ENCODE measurements around the gene ATG10.

Gene ATG10

GRCh38 chr5:82252744-82253143, 280.9 kb downstream of the ATG10 start:
- Histone ChIP-seq H3K79me2 (ENCODE audit: insufficient read depth, low read length) (no peaks in the 10 kb centered on the region), H3K4me3 (ENCODE audit: low read depth in 1 of 2, low read length in 2 of 2) (no peak overlapping the region), H3K27ac (ENCODE audit: low read length) (no peak overlapping the region), H3K36me3 (ENCODE audit: insufficient read depth, low read length) (peaks cover 22% of the 10 kb centered on the region), H3K4me1 (ENCODE audit: insufficient read depth, low read length) (no peaks in the 10 kb centered on the region), H3K9me3 (ENCODE audit: insufficient read depth, low read length, severe bottlenecking) (peaks cover 3% of the 10 kb centered on the region), H2AFZ (ENCODE audit: low read depth, low read length) (no peak overlapping the region), H3K27me3 (ENCODE audit: insufficient read depth, low read length, poor library complexity) (no peaks in the 10 kb centered on the region), H3K4me2 (ENCODE audit: insufficient read depth, low read length) (no peak overlapping the region), H3K9ac (ENCODE audit: low read depth, low read length) (no peak overlapping the region), H4K20me1 (ENCODE audit: insufficient read depth, low read length) (no peaks in the 10 kb centered on the region)
- ATAC-seq (ENCODE audit: insufficient read depth, low read depth) (no peak), DNase-seq (no peak)
- TF ChIP-seq EZH2 (IDR thresholded peaks at IDR 0.05; ENCODE audit: borderline replicate concordance, low read depth, low read length, severe bottlenecking), result no peak
- TF ChIP-seq CTCF (IDR thresholded peaks at IDR 0.05; ENCODE audit: borderline replicate concordance, extremely low read depth, low read length, poor library complexity, severe bottlenecking), result no peak

- TF ChIP-seq EZH2 (IDR thresholded peaks at IDR 0.05; ENCODE audit: borderline replicate concordance, low read depth, low read length, severe bottlenecking), result no peak
- Histone ChIP-seq H4K20me1 (ENCODE audit: insufficient read depth, low read length) (no peaks in the 10 kb centered on the region), H3K4me3 (ENCODE audit: low read depth in 1 of 2, low read length in 2 of 2) (no peak overlapping the region), H3K9ac (ENCODE audit: low read depth, low read length) (no peak overlapping the region), H3K36me3 (ENCODE audit: insufficient read depth, low read length) (peaks cover 22% of the 10 kb centered on the region), H3K79me2 (ENCODE audit: insufficient read depth, low read length) (no peaks in the 10 kb centered on the region), H3K4me1 (ENCODE audit: insufficient read depth, low read length) (no peaks in the 10 kb centered on the region), H3K27me3 (ENCODE audit: insufficient read depth, low read length, poor library complexity) (no peaks in the 10 kb centered on the region), H3K9me3 (ENCODE audit: insufficient read depth, low read length, severe bottlenecking) (no peaks in the 10 kb centered on the region), H3K4me2 (ENCODE audit: insufficient read depth, low read length) (no peak overlapping the region), H3K27ac (ENCODE audit: low read length) (no peak overlapping the region), H2AFZ (ENCODE audit: low read depth, low read length) (no peak overlapping the region)
- ATAC-seq (ENCODE audit: insufficient read depth, low read depth) (no peak), DNase-seq (no peak)
Measured at GRCh38 chr5:82255844-82256243, 284.0 kb downstream of the ATG10 start.

GRCh38 chr5:82257247-82257646, 285.4 kb downstream of the ATG10 start:
- ATAC-seq (ENCODE audit: insufficient read depth, low read depth) (no peak), DNase-seq (no peak)
- no peak overlapping the region for H3K27ac ChIP-seq (ENCODE audit: low read length)
- H3K4me3 ChIP-seq (ENCODE audit: low read depth in 1 of 2, low read length in 2 of 2), result no peak overlapping the region
- no peak overlapping the region for H3K4me2 ChIP-seq (ENCODE audit: insufficient read depth, low read length)
- H3K4me1 ChIP-seq (ENCODE audit: insufficient read depth, low read length), result no peaks in the 10 kb centered on the region
- H2AFZ ChIP-seq (ENCODE audit: low read depth, low read length), result no peak overlapping the region
- no peak overlapping the region for H3K9ac ChIP-seq (ENCODE audit: low read depth, low read length)
- H4K20me1 ChIP-seq (ENCODE audit: insufficient read depth, low read length), result no peaks in the 10 kb centered on the region
- H3K36me3 ChIP-seq (ENCODE audit: insufficient read depth, low read length), result peaks cover 22% of the 10 kb centered on the region
- no peaks in the 10 kb centered on the region for H3K27me3 ChIP-seq (ENCODE audit: insufficient read depth, low read length, poor library complexity)
- no peaks in the 10 kb centered on the region for H3K79me2 ChIP-seq (ENCODE audit: insufficient read depth, low read length)
- H3K9me3 ChIP-seq (ENCODE audit: insufficient read depth, low read length, severe bottlenecking), result no peaks in the 10 kb centered on the region
- TF ChIP-seq EZH2 (IDR thresholded peaks at IDR 0.05; ENCODE audit: borderline replicate concordance, low read depth, low read length, severe bottlenecking) (no peak), CTCF (IDR thresholded peaks at IDR 0.05; ENCODE audit: borderline replicate concordance, extremely low read depth, low read length, poor library complexity, severe bottlenecking) (no peak)

GRCh38 chr5:82257729-82258128, 285.9 kb downstream of the ATG10 start:
- H3K79me2 ChIP-seq (ENCODE audit: insufficient read depth, low read length), result no peaks in the 10 kb centered on the region
- peaks cover 21% of the 10 kb centered on the region for H3K36me3 ChIP-seq (ENCODE audit: insufficient read depth, low read length)
- no peak for DNase-seq
- H3K27ac ChIP-seq (ENCODE audit: low read length), result no peak overlapping the region
- H3K27me3 ChIP-seq (ENCODE audit: insufficient read depth, low read length, poor library complexity), result no peaks in the 10 kb centered on the region
- no peak overlapping the region for H3K9ac ChIP-seq (ENCODE audit: low read depth, low read length)
- H3K4me1 ChIP-seq (ENCODE audit: insufficient read depth, low read length), result no peaks in the 10 kb centered on the region
- H4K20me1 ChIP-seq (ENCODE audit: insufficient read depth, low read length), result no peaks in the 10 kb centered on the region
- H3K4me3 ChIP-seq (ENCODE audit: low read depth in 1 of 2, low read length in 2 of 2), result no peak overlapping the region
- no peak overlapping the region for H3K4me2 ChIP-seq (ENCODE audit: insufficient read depth, low read length)
- no peaks in the 10 kb centered on the region for H3K9me3 ChIP-seq (ENCODE audit: insufficient read depth, low read length, severe bottlenecking)
- H2AFZ ChIP-seq (ENCODE audit: low read depth, low read length), result no peak overlapping the region
- no peak for TF ChIP-seq CTCF (IDR thresholded peaks at IDR 0.05; ENCODE audit: borderline replicate concordance, extremely low read depth, low read length, poor library complexity, severe bottlenecking)
- no peak for TF ChIP-seq EZH2 (IDR thresholded peaks at IDR 0.05; ENCODE audit: borderline replicate concordance, low read depth, low read length, severe bottlenecking)
- no peak for ATAC-seq (ENCODE audit: insufficient read depth, low read depth)
